Limb (tissue), 2 donors: ENCODE measurements around the gene NAA30.
"Not testable (repeated sequence)": the region's sequence is repeated elsewhere in the genome, so short reads cannot be mapped to it uniquely, and the experiment has no call there.

ENCODE experiments used
- DNase-seq, 2 donors: peaks; one replicate each; pipeline ENCODE4 v3.0.0-alpha.2; 2016; ENCODE audit errors: extremely low spot score in 2 of 2

Gene NAA30

DNA sequence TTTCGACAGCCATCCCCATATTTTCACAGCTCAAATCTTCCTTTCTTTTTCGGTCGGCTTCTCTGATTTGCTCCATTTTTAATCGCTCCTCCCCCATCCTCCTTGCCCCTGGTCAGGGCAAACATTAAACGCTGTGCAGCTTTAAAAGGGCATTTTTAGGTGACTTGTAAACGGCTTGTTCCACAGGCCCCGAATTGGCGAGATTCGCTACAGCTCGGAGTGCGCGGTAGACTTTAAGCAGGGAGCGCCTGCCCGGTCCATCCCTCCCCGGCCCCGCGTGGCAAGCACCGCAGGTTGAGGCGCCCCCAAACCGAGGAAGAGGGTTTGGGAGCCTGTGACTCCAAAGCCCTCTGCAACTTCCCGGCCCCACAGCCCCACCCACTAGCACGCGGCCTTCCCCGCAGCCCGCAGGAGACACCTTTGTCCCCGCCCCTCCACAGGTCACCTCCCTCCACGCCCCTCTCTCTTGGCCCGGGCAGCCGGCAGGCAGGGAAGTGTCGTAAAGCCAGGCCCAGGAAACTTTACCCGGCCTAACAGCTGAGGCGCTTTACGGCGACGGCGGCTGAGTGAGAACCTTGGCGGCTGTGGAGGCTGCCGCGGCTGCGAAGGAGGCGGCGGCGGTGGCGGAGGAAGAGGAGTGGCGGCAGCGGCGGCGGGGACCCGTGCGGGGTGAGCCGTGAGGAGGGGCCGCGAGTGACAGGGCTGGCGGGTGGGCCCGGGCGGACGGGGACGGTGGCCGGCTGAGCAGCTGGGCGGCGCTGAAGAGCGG lies at the start of gene NAA30:
Gene NAA30, plus strand, starts transcription at position 550 of the 769 bp plus-strand sequence. CDS start 372 bp downstream, outside the sequence.
- peak; percentile 94 to 95 for DNase-seq

DNA sequence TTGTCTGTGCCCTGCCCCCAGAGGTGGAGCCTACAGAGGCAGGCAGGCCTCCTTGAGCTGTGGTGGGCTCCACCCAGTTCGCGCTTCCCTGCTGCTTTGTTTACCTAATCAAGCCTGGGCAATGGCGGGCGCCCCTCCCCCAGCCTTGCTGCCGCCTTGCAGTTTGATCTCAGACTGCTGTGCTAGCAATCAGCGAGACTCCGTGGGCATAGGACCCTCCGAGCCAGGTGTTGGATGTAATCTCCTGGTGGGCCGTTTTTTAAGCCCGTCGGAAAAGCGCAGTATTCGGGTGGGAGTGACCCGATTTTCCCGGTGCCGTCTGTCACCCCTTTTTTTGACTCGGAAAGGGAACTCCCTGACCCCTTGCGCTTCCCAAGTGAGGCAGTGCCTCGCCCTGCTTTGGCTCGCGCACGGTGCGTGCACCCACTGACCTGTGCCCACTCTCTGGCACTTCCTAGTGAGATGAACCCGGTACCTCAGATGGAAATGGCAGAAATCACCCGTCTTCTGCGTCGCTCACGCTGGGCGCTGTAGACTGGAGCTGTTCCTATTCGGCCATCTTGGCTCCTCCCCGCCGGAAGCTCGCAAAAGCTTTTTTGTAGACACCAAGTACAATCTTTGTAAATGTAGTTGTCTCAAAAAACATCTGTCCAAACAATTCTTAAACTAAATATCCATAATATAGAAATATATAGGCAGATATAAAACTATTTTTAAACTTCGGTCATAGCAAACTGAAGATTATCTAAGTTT lies 46.7 kb upstream of the NAA30 start:
- DNase-seq: not testable (repeated sequence)

DNA sequence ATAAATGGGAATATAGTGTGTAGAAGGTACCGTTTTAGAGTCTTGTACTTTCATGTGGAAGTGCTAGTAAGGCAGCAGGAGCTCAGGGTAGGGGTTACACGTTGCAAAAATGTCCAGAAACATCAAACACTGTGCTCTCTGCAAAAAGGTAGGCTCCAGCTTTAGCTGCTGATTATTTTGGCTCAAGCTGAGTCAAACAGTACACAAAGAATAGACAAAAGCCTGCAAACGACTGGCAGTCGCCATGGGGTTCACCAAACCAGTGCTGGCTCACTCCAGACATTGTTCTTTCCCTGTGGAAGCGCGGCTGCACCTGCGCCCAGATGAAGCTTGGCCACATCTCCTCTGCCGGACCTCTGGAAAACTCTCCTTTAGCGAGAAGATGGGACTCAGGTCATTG lies 45.3 kb upstream of the NAA30 start:
- no peak for DNase-seq

DNA sequence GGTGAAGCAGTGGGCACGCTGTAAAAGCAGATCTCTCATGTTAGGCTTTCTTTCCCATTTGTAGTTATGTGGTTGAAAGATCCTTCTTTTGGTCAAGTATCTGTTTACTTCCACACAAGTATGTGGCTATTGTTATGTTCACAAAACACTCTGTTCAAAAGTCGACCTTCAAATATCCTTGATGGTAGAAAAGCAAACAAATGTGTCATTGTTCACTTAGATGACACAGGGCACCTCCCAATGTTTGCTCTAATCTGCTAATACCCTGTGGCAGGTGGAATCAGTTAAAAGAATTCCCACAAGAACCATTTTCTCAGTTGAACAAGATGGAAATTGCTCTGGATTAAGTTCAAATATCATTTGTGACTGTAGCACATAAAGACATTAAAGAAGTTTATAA lies 43.6 kb upstream of the NAA30 start:
- DNase-seq: no peak

DNA sequence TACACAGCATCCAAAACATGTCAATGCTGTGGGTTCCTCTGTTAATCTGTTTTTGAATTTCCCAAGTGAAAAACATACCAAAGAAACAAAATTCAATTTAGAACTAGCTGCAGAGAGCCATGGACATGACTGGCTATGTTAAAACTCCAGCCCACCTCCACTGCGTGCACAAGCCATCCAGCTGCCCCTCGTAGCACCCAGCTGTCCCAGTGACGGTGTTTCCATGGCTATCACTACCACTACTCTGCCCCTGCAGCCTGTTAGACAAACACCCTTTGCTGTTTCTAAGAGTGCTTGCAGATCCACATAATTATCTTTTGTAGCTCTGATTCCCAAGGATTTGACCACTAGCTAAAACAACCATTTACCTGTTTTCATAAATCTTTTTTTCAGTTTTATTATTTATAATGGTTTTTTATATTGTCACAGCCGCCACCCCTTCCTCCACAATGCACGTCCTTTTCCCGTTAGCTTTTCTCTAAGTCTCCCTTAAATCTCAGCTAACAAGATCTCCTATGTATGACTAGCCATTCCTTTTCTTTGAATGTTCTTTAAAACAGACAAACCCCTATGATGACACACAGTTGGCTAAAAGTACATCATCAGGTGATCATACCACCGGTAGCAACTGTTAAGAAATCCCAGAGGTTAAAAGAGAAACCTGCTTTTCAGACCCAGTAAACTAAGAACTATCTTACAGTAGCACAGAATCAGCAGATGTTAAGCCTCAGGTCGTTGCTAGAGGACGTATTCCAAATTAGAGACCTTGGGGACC lies 37.8 kb upstream of the NAA30 start:
- no peak for DNase-seq

DNA sequence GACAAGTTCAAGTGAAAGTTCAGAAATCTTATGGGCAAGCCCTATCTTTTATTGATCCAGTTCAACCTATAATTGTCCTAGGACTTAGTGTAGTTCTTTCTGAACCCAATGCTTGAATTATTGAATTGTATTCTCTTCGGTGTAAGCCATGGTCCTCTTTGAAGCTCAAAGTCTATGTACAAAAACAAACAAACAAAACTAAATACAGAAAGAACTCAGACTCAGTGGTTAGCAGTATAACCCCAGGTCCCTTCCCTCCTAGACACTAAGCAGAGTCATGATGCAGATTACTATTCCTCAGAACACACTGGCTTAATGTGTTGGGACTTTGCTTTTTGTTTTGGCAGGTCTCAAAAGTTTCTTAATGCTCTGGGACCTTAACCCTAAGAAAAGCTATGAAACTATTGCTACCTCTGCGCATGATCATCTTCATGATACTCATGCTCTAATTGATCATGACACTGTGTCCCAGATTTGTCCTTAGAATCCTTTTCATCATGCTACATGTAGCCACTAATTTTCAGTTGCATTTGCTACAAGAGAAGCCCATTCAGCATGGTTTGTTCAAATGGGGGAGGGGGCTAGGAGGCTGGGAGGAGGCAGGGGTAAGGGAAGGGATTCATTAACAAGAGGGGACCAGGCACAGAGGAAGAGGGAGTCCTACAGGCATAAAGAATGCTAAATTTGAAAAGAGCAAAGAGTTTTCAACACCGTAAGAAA lies 35.1 kb upstream of the NAA30 start:
- DNase-seq: no peak

DNA sequence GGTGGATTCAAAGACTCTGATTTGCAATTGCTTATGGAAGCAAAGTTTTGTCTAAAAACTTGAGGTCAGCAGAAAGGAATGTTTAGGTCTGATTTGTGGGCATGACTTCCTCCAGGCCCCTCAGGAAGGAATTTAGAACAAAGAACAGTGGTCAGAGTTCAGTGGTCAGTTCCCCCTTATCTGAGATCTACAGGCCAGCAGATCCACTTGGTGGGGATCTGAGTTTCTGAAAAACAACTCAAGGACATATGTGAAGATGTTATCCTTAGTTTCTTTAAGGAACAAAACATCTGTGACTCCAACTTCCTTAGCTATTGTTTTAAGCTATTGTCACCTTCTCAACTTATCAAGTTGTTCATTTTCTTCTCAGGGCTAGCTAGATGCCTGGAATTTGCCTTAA lies 28.0 kb upstream of the NAA30 start:
- DNase-seq: no peak

DNA sequence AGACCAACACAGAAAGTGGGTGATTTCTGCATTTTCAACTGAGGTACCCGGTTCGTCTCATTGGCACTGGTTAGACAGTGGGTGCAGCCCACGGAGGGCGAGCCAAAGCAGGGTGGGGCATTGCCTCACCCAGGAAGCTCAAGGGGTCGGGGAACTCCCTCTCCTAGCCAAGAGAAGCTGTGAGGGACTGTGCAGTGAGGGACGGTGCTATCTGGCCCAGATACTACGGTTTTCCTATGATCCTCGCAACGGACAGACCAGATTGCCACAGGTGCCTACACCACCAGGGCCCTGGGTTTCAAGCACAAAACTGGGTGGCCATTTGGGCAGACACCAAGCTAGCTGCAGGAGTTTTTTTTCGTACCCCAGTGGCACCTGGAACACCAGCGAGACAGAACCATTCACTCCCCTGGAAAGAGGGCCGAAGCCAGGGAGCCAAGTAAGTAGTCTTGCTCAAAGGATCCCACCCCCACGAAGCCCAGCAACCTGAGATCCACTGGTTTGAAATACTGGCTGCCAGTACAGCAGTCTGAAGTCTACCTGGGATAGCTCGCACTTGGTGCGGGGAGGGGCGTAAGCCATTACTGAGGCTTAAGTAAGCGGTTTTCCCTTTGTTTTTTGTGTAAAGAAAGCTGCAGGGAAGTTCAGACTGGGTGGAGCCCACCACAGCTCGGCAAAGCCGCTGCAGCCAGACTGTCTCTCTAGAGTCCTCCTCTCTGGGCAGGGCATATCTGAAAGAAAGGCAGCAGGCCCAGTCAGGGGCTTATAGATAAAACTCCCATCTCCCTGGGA lies 25.5 kb upstream of the NAA30 start:
- DNase-seq: no peak

DNA sequence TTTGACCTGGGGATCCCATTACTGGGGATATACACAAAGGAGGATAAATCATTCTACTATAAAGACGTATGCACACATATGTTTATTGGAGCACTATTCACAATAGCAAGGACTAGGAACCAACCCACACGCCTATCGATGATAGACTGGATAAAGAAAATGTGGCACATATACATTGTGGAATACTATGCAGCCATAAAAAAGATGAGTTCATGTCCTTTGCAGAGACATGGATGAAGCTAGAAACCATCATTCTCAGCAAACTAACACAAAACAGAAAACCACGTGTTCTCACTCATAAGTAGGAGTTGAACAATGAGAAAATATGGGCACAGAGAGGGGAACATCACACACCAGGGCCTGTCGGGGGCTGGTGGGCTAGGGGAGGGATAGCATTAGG lies 20.2 kb upstream of the NAA30 start:
- DNase-seq: not testable (repeated sequence)

DNA sequence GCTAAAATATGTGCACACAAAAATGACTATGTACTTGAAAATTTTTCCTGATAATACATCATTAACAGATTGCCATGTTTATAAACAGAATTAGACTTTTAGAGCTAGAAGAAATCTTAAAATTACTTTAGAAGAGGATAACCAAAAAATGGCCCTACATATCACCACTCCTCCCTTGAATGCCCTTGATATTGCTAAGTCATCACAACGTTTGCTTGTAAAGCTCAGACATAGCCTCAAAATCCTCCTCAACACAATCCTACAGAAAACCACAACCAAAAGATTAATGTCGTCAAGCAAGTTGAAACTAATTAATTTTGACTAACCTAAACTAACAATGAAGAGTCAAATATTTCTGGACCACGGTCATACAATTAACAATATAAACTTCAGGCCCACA lies 19.4 kb upstream of the NAA30 start:
- DNase-seq: no peak

DNA sequence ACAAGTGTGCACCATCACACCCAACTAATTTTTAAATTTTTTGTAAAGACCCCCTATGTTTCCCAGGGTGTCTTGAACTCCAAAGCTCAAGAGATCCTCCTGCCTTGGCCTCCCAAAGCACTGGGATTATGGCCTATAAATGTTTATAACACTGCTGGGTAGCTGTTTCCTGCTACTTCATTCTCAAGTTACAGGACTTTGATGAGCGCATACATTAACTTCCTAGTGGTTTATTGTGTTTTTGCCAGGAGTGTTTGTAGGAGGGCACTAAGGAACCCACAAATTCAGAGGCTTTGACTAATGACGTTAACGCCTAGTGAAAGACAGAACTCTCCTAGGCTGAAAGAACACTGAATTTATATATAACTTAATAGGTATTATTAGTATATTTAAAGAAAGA lies 15.2 kb upstream of the NAA30 start:
- DNase-seq: no peak

DNA sequence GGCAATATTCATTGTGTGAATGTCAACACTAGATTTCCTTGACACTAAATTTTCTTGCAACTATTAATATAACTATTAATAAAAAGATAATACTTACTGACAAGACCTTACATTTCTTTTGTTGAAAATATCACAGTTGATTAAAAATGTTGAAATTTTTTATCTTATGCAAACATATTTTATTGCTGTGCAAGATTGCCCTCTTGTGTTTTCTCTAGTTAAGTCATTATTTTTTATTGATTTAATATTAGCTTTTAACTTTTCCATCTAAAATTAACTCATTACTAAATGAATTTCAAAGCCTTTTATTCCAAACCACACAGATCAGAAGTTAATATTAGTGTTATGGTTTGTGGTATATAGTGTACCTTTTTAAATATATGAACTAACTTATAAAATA lies 11.7 kb upstream of the NAA30 start:
- DNase-seq: no peak

DNA sequence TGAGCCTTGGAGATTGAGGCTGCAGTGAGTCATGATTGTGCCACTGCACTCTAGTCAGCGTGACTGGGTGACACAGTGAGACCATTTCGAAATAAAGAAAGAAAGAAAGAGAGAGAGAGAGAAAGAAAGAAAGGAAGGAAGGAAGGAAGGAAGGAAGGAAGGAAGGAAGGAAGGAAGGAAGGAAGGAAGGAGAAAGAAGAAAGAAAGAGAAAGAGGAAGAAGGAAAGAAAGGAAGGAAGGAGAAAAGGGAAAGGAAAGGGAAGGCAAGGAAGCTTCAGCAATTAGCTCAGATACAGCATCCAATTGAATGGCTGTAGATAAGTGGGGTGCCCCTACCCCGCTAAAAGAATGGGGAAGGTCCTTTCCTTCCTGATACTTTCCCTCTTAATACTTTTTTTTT lies 9.5 kb upstream of the NAA30 start:
- DNase-seq: no peak

DNA sequence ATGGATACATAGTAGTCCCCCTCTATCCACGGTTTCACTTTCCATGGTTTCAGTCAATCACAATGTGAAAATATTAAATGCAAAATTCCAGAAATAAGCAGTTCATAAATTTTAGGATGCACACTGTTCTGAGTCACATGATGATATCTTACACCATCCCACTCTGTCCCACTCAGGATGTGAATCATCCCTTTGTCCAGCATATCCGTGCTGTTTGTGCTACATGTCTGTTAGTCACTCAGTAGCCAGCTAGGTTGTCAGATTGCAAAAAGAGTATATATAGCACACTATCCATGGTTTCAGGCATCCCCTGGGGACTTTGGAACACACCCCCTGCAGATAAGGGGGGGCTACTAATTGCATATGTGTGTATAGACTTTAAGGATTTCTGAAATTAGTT lies 8.1 kb upstream of the NAA30 start:
- DNase-seq: no peak

DNA sequence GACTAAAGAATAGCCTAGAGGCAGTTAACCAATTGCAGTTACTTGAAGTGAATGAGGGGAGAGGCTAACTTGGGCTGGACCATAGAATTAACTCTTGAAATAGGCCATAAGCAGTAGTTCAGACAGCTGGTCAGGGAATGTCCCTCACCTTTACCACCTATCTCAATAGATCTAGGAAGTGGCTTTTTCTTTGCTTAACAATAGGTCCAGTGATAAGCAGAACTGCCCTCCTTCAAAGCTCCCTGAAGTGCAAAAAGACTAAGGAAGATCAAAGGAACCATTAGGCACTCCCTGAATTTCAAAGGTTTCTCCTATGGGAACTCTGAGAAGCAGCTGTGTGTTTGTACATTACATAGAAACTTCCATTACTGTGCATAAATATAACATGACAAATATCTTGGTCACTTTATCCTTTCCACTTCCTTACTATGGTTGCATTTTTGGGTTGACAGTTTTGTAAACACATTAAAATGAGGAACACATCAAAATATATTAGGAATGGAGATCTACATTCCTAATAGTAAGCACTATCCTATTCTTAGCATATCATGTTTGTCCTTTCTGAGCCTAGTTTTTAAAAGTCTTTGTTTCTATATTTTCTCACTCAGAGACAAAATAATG lies 7.2 kb upstream of the NAA30 start:
- no peak for DNase-seq

DNA sequence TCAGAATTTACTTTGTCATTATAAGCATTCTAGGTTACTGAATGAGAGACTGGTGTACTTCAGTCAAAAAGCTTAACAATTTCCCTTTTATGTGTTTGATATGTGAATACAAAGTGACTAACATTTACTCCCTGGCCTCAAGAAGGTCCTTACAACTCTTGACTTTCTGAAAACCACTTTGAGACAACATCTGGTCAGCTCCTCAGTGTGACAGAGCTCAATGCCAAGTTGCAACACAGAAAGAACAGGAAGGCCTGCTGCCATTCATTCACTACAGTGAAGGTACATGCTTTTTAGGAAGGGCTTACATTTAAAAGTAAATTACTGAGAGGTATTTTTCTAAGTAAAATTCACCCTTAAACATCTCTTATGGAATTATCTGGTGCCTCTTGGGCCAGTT lies 2.3 kb upstream of the NAA30 start:
- no peak for DNase-seq

DNA sequence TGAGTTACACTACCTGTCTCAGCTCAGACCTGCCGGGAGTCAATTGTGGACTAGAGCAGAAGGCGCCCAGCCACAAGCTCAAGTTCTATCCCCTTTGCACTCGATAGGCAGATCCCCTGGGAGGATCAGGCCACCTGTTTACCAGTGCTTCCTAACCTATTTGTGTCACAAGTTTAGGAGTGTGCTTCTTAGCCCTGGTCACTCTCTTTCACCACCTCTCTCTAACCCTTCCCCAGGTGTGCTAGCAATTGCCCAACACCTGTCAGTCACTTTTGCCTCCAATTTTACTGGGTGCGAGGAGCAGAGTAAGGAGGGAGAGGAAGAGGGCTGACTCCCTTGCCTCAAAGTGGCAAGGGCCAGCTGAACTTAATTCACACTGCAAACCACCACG lies 745 bp upstream of the NAA30 start:
- DNase-seq: peak in 1 of 2 donors; percentile 32

DNA sequence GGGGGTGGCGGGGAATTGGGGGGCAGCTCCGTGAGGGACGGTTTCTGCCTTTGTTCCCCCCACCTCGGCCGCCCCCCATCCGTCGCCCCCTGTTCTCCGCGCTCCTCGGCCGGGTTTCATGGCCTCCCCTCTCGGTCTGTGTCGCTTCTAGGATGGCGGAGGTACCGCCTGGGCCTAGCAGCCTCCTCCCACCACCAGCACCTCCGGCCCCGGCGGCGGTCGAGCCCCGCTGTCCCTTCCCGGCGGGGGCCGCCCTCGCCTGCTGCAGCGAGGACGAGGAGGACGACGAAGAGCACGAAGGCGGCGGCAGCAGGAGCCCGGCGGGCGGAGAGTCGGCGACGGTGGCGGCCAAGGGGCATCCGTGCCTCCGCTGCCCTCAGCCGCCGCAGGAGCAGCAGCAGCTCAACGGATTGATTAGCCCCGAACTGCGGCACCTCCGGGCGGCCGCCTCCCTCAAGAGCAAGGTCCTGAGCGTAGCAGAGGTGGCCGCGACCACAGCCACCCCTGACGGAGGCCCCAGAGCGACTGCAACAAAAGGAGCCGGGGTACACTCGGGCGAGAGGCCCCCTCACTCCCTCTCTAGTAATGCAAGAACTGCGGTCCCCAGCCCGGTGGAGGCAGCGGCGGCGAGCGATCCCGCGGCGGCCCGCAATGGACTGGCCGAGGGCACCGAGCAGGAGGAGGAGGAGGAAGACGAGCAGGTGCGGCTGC lies 575 bp downstream of the NAA30 start:
- DNase-seq: peak; percentile 10 to 76

DNA sequence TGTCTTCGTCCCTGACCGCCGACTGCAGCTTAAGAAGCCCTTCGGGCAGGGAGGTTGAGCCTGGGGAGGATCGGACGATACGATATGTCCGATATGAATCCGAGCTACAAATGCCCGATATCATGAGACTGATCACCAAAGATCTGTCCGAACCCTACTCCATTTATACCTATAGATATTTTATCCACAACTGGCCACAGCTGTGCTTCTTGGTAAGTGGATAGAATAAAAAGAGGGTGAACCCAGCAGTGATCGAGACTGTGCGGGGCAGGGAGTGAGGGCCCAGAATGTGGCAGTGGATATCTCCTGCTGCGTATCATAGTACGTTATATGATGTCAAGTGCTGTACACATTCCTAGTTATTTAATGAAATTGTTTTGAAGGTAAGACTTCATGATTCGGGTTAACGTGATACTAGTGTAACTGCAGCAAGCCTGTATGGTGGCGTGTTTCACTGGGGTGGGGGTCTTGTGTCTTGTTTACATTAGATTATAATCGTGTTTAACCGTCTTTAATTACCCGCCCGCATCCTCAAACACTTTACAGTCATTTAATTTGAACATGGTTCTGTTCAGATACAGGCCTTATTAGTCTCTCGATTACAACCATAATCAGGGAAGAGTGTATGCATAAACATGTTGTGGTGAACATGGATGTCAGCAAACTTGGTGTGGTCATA lies 1.3 kb downstream of the NAA30 start:
- peak in 1 of 2 donors; percentile 29 for DNase-seq
